Right lobe of liver (tissue), 4 donors: ENCODE data around the gene CDH13.

ENCODE experiments used
- POLR2A ChIP-seq: fragments of 450-650 bp; IDR thresholded peaks from one replicate; pipeline ENCODE4 v1.6.1; 2017; ENCODE audit warnings: antibody characterized with exemption, mild to moderate bottlenecking
- TF ChIP-seq, protein P1 (sequence below), 4 donors: fragments of 200-600 bp in 3 of 4; fragments of 450-650 bp in 1 of 4; IDR thresholded peaks; one replicate each; pipeline versions ENCODE4 v1.5.1 to v1.8.0; 2016 to 2022; ENCODE audit warnings: antibody characterized with exemption in 4 of 4, mild to moderate bottlenecking in 2 of 4
- donor health status: DM: no; HTN: no; CAD: no.
- donor health status: DM: no; HTN: no; CAD: no.
- donor health status: DM: no; HTN: yes; CAD: no.

GRCh38 chr16:82715833-82716232 is 89.1 kb downstream of the CDH13 start:
- TF ChIP-seq, protein P1, sequence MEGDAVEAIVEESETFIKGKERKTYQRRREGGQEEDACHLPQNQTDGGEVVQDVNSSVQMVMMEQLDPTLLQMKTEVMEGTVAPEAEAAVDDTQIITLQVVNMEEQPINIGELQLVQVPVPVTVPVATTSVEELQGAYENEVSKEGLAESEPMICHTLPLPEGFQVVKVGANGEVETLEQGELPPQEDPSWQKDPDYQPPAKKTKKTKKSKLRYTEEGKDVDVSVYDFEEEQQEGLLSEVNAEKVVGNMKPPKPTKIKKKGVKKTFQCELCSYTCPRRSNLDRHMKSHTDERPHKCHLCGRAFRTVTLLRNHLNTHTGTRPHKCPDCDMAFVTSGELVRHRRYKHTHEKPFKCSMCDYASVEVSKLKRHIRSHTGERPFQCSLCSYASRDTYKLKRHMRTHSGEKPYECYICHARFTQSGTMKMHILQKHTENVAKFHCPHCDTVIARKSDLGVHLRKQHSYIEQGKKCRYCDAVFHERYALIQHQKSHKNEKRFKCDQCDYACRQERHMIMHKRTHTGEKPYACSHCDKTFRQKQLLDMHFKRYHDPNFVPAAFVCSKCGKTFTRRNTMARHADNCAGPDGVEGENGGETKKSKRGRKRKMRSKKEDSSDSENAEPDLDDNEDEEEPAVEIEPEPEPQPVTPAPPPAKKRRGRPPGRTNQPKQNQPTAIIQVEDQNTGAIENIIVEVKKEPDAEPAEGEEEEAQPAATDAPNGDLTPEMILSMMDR (IDR thresholded peaks at IDR 0.05) = no peak
- no peak for TF ChIP-seq POLR2A
